NOMO-1 treated with dmso at 0.1 percent for 144 hours (cell line): Measurements from ENCODE around the gene DYRK1B.
"Not testable (repeated sequence)": the region's sequence is repeated elsewhere in the genome, so short reads cannot be mapped to it uniquely, and the experiment has no call there.

Source experiments
- DNase-seq: peaks from one replicate; lab custom pipeline; 2025; ENCODE audit not compliant: unreplicated experiment; lab: John Stamatoyannopoulos, UW

Gene DYRK1B

DNA sequence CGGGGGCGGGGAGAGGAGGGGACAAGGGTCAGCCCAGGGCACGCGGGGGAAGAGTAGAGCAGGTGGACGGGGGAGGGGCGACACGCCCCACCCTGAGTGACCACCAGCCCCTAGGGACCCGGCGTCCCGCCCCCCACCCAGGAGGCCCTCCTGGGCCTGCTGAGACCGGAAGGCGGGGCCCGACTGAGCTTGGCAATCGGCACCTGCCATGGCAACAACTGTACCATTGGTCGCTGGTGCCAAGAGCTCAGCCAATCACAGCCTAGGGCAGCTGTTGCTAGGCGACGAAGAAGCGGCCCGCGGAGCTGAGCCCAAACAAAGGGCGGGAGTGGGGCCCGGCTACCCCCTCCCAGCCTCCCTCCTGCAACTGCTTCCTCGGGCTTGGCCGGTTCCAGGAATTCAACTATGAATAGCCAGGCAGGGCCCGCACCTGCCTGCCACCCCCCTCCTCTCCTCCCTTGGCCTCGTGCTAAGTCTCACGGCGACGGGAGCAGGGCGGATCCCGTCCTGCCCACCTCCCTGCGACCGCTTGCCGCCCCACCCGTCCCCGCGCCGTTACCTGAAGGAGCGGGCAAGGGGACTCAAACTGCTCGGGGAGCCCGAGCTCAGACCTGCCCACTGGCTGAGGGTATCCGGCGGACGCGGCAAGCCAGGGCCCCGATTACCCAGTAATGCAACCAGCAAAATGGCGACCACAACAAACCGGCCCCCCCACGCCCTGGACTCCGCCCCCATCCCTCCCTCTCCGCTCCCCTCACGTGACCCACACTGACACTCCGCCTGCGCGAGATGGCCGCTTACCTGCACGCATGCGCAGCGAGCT lies at the start of gene DYRK1B:
TSS of gene DYRK1B (minus strand) at position 699 of the 823 bp plus-strand sequence. CDS start 2,295 bp downstream, outside the sequence.
- no peak for DNase-seq

DNA sequence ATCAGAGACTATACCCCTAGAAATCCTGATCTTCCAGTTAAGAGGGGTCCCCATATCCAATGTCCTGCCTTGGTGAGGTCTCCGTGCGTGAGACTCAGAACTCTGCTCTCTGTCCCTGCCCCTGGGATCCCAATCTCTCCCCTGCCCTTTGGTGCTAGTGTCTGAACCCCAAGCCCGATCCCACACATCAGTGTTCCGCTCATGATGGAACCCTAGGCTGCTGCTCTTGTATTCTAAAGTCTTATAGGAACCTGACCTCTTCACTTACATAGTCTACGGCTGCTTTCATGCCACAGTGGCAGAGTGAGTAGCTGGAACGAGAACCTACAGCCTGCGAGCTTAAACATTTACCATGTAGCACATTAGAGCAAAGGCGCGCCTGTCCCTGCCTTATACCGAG lies 48.7 kb upstream of the DYRK1B start:
- DNase-seq, result not testable (repeated sequence)

DNA sequence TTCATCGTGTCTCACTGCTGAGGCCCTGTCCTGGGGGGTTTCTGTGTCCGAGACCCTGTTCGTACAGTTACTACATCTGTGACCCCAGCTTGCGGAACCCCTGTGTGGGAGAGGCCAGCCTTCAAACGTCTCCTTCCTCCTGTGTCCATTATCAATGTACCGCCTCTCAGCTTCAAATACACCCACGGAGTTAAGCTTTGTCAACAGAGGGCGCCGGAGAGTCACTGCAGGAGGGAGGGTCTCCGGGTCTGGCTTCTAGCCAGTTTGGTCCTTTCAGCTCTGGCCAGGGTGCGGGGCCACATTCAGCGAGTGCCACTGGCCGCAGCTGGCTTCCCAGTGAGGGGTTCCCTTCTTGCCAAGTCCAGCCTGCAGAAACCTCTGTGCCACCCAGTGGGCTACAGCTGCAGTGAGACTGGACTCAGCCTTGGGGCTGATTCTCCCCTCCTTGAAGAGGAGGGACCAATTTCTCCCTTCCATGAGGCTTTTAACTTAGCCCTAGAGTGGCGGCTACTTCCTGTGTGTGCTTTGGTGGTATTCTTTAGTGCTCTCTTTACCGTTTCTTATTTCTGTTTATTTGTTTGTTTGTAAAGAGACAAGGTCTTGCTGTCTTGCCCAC lies 47.6 kb upstream of the DYRK1B start:
- not testable (repeated sequence) for DNase-seq

DNA sequence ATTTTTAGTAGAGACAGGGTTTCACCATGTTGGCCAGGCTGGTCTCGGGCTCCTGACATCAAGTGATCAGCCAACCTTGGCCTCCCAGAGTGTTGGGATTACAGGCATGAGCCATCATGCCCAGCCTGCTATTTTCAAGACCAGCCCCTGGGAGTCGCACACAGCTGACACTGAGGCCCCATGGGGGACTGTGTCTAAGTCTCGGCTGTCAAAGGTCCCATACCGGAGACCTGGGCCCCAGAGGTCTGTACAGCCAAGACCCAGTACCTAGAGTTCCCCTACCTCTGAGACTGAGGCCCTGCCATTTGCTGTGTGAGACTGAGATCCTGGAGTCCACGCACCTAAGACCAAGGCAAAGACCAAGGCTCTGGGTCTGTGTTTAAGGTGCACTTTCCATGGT lies 46.3 kb upstream of the DYRK1B start:
- DNase-seq, result not testable (repeated sequence)

DNA sequence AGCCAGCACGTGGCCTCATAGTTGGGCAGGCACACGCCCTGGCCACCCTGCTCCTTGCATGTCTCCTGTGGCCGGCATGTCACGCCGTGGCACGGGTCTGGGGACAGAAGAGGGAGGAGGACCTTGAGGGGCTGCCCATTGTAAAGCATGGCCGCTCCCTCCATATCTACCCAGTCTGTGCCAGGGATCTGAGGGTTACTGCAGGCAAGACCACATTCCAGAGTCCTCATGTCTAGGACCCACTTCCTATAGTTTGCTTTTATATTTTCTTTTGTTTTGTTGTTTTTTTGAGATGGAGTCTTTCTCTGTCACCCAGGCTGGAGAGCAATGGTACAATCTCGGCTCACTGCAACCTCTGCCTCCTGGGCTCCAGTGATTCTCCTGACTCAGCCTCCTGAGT lies 45.8 kb upstream of the DYRK1B start:
- not testable (repeated sequence) for DNase-seq

DNA sequence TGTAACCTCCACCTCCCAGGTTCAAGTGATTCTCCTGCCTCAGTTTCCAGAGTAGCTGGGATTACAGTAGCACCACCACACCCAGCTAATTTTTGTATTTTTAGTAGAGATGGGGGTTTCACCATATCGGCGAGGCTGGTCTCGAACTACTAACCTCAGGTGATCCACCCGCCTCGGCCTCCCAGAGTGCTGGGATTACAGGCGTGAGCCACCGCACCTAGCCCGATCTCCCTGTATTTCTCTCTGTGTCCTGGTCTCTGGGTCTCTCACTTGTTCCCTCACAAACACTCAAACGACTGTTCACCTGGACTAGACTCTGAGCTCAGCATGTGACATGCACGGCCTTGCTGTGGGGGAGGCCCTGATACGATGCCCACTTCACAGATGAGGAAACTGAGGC lies 44.9 kb upstream of the DYRK1B start:
- not testable (repeated sequence) for DNase-seq

DNA sequence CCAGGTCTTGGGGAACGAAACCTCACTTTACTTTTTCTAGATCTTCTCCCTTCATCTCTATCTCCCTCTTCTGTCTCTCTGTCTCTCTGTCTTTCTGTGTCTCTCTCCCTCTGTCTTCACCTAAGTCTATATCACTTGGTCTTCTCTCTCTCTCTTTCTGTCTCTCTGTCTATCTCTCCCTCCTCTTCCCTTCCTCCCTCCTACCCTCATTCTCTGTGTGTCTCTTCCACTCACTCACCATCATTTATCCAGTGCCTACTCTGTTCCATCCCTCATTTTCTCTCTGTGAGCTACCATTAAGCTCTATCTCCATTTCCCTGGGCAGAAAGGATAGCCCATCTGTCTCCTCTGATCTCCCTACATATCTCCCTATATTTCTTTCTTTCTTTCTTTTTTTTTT lies 44.4 kb upstream of the DYRK1B start:
- DNase-seq, result no peak

DNA sequence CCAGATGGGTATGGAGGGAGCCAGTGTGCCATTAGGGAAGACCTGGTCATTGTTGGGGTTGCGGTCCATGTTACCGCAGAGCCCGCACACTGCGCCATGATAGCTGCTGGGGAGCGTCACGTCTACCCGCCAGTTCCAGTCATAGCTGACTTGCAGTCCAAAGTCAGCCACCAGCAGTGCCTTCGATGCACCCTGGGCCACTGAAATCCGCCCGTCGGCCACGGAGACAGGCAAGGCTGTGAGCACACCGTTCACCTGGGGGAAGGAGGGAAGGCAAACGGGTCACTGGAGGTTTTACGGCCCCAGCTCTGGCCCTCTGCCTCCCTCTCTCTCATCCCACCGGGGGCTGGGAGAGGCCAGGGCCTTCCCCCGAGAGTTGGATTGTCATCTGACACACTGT lies 44.0 kb upstream of the DYRK1B start:
- not testable (repeated sequence) for DNase-seq

DNA sequence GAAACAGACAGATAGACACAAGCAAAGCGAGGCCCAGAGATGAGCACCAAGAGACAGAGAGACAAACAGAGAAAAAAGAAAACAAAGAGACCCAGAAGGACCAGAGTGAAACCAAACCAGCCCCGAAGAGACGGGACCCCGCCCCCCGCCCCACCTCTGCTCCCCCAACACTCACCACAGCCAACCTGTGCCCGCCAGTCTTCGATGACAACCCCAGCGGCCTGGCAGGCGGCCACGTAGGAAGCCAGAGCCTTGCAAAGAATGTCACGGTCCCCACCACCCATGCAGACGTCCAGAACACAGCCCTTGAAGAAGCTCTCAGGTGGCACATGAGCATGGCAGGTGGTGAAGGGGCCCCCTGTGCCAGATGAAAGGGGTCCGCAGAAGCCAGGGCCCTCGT lies 43.5 kb upstream of the DYRK1B start:
- not testable (repeated sequence) for DNase-seq

DNA sequence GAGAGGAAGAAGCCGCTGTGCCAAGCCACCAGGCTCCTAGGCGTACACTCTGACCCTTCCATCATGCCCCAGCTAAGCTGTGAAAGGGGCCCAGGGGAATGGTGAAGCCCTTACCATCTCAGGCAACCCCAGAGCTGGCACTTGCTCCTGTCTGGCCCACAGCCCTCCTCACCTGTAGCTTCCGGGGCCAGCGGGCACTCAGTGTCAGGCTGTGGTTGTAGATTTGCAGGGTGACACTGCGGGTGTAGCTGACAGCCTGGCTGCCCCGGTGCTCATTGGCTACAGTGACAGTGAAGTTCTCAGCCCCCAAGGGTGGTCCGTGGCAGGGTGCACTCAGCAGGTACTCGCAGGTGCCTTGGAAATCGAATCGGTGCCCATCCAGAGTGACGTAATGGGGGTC lies 42.5 kb upstream of the DYRK1B start:
- DNase-seq, result not testable (repeated sequence)

DNA sequence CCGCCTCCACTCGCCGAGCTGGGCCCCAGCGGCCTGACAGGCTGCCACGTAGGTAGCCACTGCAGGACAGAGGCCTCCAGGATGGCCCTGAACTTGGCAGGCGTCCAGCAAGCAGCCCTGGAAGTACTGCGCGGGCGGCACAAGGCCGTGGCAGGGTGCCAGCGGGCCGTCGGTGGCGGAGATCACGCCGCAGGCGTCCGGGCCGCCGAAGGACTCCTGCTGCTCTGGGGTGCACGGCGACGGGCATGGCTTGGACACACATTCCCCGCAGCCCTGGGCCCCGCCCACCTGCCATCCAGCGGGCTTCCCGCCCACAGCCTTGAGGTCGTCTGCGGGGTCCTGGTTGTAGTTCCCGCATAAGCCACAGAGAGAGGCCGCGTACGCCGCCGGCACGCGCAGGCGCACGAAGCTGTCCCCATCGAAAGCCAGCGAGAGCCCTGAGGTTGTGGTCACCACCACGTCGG lies 41.5 kb upstream of the DYRK1B start:
- not testable (repeated sequence) for DNase-seq

DNA sequence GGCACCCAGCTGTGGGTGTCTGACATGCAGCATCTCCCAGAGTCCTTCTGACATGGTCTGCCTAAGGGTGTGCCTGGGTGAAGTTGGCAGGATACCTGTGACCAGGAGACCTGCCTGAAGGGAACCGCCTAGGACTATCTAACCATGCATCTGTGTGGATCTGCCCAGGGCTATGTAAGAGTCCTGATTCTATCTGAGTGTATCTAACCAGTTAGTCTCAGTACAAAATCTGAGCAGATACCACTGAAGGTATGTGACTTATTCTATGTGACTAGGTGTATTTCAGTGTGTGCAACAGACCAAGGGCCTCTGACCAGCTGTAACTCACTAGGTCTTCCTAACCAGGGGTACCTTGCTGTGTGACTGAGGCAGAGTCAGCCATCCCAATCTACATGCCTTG lies 40.4 kb upstream of the DYRK1B start:
- DNase-seq, result no peak

DNA sequence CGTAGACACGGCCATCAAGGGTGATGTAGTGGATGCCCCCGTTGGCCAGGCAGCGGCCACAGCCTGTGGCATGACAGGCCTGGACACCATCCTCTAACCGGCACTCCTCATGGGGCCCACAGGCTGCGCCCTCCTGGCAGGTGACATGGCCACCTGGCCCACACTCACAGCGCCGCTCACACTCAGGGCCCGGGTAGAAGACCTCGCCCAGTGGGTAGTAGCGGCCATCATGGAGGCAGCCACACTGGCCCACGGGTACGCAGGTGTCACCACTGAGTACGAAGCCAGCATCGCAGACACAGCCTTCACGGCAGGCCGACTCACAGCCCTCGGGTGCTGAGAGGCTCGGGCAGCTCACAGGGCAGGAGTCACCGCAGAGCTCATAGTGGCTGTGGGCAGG lies 39.4 kb upstream of the DYRK1B start:
- no peak for DNase-seq

DNA sequence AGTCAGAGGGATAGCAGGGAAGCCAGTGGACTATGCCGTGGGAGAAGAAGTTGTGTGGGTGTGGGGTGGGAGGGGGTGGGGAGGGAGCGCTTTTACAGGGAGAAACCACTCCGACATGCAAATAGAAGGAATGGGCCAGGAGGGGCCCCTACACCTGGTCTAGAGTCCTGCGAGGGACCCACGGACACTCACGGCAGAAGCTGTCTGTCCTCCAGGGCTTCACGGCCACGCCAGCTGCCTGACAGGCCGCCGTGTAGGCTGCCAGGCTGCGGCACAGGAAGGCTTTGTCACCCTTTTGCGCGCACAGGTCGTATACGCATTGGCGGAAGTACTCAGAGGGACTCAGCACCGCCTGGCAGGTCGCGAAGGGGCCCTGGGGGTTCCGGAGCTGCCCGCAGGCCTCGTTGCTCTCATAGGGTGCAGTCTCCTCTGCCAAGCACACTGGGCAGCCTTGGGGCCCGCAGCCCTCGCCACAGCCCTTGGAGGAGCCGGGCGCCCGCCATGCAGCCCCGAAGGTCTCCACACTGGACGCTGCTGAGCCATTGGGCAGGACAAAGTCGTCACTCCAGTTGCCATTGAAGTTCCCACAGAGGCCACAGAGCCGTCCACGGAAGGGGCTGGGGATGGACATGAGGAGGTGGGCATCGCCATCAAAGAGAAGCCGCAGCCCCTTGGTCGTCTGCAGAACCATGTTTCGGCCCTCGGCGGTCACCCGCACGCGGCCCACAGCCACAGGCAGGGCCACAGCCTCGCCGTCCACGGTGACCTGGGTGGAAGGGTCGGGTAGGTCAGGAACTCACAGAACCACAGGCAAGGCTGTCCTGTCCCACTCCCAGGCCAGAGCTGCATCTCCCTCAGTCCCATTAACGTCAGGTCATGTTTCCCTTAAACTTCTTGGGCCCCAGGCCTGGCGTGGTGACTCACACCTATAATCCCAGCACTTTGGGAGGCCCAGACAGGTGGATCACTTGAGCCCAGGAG lies 38.2 kb upstream of the DYRK1B start:
- no peak for DNase-seq

DNA sequence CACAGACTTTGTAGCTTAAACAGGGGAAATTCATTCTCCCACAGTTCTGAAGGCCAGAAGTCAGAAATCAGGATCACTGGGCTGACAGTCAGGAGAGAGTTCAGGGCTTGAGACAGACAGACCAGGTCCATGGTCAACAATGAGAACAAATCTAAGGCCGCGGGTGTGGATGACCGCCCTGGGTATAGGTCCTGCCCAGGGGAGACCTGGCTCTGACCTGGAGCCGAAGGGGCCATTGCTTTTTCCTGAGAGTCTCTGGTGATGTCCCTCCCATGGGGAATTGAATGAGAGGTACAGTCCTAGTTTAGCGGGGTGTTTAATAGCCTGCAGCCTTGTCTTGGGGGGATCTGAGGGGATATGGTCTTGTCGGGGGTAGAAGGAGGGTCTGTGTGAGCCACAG lies 37.4 kb upstream of the DYRK1B start:
- no peak for DNase-seq

DNA sequence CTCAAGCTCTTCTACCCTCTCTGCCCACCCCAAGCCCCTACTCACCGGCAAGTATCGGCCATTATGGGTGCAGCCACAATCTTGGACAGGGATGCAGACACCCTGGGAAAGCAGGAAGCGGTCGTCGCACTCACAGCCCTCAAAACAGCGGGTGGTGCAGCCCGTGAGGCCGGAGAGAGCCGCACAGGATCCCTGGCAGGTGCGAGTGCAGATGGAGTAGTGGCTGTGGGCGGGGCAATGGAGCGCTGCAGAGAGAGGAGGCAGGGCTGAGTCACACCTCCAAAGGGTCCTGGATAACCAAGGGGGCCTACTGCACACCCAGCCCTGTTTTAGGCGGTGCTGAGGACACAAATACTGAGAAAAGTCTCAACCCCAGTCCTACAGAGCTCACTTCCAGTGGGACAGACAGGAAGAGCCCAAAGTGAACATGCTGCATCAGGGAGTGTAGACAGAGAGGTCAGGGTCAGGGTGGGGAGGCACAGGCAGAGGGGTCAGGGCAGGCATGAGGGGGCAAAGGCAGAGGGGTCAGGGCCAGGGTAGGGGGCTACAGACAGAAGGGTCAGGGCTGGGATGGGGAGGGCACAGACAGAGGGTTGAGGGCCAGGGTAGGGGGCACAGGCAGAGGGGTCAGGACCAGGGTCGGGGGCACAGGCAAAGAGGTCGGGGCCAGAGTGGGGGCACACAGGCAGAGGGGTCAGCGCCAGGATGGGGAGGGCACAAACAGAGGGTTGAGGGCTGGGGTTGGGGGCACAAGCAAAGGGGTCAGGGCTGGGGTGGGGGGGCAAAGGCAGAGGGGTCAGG lies 36.4 kb upstream of the DYRK1B start:
- DNase-seq, result no peak

DNA sequence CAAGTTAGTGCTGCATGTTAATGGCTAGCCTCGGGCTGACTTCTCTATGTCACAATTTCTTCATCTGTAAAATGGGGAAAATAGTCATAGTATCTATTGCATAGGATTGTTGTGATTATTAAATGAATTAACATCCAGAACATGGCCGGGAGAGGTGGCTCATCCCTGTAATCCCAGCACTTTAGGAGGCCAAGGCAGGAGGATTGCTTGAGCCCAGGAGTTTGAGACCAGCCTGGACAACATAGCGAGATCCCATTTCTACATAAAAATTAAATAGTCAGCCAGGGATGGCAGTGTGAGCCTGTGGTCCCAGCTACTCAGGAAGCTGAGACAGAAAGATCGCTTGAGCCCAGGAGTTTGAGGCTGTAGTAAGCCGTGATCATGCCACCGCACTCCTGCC lies 34.0 kb upstream of the DYRK1B start:
- DNase-seq, result no peak

DNA sequence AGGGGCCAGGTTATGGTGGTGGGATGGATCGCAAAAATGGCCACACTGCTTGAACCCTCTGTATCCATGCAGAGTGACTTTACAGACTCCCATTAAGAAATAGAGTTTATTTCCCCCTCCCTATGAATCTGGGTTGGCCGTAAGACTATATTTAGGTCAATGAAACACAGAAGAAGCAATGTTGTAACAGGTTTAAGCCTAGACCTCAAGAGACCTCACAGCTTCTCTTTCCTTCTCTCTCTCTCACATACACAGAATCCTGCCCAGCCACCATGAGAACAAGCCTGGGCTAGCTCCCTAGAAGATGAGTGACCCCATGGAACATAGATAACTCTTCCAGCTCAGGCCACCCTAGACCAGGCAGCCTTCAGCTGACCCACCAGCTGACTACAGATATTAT lies 33.2 kb upstream of the DYRK1B start:
- no peak for DNase-seq

DNA sequence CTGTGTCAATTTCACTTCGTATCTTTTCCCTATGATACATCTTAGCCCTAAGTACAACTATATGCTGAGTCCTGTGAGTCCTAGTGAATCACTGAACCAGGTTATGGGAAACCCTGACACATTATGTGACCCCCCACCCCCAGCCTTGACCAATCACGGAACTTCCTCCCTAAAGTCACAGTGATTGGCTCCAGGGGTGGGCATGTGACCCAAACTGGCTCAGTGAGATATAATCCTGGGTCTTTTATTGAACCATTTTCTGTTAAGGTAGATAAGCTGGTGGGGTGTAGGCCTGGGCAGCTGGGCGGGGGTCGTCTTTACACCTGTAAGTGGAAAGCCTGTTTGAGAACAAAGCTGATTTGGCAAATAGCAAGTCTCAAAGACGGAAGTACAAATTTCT lies 32.0 kb upstream of the DYRK1B start:
- DNase-seq, result no peak

DNA sequence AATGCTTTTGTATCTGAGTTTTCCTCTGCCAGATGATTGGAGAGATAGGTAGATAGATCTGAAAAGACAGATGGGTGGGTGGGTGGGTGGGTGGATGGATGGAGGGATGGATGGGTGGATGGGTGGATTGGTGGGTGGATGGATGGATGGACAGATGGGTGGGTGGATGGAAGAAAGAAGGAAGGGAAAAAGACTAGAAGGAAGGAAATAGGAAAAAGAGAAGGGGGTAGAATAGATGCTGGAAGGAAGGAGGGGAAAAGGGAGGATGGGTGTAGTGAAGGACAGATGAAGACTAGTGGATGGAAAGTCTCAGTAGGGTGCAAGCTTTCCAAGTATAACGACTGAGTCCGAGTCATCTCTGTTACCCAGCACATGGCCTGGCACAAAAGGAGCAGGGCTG lies 31.2 kb upstream of the DYRK1B start:
- DNase-seq, result no peak
